ENCODE results near the gene CCDC88A.
"Not testable (repeated sequence)": the region's sequence is repeated elsewhere in the genome, so short reads cannot be mapped to it uniquely, and the experiment has no call there.

The CCDC88A gene

DNA sequence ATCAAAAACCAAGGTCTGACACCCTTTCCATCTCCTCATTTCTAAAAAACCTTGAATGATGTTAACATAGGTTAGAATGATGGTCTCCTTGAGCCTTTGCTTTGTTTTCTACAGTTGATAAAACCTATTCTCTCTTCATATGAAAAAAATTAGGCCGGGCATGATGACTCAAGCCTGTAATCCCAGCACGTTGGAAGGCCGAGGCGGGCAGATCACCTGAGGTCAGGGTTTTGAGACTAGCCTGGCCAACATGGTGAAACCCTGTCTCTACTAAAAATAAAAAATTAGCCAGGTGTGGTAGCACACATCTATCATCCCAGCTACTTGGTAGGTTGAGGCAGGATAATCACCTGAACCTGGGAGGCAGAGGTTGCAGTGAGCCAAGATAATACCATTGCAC lies 49.4 kb downstream of the CCDC88A start:
- no peak for DNase-seq

DNA sequence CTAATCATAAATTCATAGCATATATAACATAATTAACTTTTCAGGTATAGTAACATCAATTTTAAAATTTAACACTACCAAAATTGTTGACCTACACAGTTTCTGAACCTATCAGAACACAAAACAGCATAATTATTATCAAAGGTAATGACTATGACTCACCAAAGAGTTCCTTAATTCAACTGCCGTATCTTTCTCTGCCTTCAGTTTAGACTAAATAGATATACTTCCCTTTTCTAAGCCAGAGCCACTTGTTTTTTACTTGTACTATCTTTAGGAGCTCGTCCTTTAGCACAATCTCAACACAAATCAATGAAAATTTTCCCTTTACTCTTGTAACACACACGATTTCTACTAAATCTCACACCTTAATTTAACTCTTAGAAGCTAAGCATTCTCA lies 54.4 kb downstream of the CCDC88A start:
- no peak for DNase-seq

DNA sequence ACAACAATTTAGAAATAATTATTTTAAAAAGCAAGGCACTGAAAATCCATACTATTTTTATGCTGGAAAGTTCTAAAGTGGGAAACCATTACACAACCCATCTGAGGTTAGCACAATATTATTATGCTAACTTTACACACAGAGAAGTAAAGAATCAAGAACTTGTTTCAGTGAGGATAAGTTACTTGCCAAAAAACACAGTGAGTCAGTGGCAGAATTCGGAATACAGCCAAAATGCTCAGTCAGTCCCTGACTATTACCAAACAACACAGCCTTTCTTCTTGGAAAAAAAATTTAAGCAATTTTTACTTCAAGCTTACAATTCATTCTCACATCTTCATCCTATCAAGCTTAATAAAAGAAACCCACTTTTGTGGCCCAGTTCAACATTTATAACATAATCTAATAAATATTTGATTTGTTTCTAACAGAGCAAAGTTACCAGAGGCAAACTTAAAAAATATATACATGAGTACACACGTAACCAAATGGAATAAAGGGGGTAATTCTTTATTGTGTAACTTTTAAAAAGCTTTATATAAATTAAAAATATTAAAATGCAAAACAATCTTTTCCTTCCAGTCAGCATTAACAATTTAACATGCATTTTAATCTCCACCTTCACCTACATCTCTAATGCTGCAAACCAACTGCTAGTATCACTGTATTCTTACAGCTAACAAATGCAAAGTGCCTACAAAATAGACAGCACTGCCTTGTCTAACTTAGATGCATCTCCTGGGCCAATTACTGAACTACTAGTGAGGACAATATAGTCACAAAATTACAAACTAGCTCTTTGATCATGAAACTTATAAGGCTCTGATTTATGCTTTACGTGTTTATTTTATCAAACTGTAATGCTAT lies 55.2 kb downstream of the CCDC88A start:
- DNase-seq = no peak

DNA sequence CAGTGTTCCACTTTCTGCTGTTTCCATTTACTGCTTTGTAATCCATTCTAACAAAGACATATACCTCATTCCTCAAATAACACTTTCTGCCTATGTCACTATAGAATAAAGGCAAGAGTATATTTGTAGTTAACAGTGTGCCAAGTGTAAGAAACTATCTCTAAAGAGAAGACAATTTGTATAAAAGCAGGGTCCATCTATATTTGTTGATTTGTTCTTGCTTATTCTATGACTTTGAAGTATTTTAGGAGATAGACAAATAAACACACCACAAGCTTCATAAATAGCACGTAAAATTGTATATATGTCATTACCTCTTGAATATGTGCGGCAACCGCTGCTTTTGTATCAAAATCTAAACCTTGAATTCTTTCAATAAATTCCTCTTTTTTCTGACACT lies 56.0 kb downstream of the CCDC88A start:
- DNase-seq = no peak

DNA sequence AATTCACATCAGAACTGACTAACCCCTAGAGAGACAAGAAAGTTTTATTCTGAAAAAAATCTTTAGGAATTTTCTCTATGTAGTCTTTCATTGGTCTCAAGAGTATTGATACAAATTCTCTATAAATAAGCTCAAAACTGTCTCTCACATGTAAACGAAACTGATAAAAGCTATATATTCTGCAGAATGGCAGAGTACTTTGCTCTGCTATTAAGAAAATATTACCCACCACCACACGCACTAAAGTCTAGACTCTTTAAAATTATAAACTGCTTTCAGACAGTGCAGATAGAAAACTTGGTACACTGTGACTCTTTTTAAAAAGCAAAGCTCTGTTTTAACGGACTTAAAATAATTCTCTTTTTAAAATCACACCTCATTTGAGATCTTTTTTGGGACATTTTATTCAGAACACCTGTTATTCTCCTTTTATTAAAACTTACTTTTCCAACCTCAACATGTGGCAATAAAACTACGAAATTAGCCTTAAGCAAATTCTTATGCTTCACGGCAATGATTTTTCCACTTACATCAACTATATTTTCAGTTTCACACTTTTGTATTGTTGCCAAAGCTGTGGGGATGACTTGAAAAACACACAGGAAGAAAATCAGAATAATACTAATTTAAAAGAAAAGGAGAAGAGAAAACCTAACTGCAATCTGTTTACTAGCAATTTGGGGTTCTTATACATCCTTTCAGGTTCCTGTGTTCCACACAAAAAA lies 58.0 kb downstream of the CCDC88A start:
- no peak for DNase-seq

DNA sequence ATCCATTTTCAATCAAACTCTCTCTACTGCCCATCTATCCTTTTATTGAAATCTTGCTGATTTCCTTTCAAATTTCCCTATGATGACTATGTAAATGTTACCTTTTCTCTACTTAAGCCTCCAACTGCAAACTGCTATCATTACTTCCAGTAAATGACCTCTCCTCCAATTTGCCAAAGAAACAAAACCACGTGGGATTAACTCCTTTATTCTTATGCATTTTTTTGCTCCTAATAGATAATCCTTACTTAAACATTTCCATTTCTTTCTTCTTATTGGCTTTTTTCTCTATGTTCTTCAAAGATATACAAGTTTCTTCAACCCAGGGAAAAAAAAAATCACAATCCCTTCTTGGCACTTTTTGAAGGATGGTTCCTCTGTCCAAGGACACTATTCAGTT lies 61.2 kb downstream of the CCDC88A start:
- DNase-seq = no peak

DNA sequence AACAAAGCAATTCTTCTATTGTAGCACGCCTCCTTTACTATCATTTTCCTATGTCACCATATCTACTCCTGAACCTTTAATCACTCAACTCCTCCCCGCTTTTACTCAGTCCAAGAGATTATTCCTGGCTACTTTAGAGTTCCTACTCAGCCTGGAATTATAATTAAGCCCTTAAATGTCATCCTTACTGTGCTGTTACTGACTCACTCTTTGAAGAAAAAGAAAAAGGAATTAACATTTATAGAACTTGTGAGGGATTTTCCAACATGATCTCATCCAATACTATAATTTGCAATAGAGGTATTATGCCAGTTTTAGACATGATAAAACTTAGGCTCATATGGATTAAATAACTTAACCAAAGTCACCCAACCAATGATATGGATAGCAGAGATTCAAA lies 61.7 kb downstream of the CCDC88A start:
- DNase-seq = no peak

DNA sequence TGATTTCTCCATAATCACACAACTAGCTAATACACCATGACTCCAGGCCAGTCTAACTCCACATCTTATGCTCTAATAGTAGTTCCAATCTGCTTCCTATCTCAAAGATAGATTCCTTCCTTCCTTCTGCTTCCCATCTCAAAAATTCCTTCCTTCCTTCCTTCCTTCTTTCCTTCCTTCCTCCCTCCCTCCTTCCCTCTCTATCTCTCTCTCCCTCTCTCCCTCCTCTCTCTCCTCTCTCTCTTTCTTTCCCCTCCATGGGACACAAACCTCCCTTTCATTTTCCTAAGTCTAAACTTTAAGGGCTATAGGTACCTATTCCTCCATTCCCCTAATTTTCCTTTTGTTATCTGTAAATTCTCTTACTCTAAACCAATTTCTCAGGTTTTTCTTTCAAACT lies 62.5 kb downstream of the CCDC88A start:
- DNase-seq = no peak

DNA sequence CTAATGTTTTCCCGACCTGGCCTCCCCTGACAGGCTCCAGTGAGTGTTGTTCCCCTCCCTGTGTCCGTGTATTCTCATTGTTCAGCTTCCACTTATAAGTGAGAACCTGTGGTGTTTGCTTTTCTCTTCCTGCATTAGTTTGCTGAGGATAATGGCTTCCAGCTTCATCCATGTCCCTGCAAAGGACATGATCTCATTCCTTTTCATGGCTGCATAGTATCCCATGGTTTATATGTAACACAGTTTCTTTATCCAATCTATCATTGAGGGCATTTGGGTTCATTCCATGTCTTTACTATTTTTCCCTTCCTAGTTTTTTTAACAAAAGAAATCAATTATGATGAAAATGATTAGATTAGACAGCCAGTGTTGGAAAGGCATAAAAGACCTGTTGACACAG lies 63.5 kb downstream of the CCDC88A start:
- DNase-seq = not testable (repeated sequence)

DNA sequence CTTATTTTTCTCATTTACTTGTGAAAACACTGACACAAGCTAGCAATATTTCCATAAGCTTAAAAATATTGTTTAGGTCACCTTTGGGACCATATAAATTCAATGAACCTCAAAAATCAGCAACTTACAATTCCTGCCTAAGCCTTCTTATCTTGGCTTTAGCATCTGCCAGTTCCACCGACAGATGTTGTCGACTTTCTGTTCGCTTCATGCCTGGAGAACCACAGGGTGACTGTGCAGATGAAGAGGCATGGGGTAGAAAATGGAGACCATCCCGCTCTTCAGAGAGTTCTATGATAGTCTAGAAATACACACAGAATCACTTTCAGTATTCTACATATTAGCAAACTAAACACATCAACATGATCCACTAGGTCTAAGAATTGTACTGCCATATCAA lies 64.2 kb downstream of the CCDC88A start:
- DNase-seq = no peak

DNA sequence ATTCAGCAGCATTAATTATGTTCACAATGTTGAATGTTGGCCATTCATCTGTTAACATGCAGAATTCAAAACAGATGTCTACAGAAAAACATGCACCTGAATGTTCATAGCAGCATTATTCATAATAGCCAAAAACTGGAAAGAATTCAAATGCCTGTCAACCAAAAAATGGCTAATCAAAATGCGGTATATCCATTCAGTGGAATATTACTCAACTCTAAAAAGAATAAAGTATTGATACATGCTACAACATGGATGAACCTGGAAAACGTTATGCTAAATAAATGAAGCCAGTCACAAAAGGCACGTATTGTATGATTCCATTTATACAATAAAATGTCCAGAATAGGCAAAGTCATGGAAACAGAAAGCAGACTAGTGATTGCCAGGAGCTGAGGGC lies 68.0 kb downstream of the CCDC88A start:
- DNase-seq = no peak

DNA sequence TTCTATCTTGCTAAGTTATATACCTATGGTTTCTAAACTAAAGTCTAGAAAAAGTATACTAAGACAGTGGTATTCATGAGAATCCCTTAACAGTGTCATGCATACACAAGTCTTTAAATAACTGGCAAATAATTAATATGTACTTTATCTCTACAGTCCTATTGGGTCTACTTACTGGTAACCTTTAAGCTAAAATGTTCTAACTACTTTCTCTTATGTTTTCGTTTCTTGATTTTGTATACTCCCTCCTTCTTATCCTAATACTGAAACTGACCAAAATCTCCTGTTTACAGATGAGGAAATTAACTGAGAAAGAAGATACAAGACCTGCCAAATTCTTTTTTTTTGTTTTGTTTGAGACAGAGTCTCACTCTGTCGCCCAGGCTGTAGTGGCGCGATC lies 74.6 kb downstream of the CCDC88A start:
- no peak for DNase-seq

DNA sequence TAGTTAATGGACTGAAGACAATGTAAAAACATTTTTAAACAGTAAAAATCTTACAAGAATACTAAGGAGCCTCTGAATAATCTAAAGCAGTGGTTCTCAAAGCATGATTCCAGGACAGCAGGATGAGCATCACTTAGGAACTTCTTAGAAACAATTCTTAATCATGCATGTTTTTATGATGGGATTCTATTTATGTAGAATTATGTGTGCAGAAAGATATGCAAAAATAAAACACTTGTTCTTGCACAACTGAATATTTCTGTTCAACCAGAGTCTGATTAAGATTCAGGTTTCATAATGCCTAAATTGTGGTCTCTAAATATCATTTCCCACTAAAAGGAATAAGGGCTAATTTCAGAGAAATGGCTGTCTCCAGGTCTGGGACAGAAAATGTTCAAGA lies 81.4 kb downstream of the CCDC88A start:
- no peak for DNase-seq

DNA sequence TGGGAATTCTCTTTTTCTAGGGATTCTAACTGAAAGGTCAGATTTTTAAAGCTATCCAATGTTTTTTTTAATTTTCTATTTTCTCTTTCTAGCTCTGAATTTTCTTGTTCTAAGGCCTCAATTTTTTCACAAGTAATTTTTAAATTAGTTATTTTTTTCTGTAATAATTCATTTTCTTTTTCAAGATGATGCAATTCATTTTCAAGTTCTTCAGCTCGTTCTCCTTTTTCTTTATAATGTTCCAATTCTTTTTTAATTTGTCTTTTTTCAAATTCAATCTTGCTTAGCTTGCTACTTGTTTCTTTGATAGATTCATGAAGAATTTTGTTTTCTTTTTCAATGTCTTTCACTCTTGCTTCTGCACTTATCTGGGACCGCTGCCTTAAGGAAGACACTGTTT lies 84.9 kb downstream of the CCDC88A start:
- no peak for DNase-seq

DNA sequence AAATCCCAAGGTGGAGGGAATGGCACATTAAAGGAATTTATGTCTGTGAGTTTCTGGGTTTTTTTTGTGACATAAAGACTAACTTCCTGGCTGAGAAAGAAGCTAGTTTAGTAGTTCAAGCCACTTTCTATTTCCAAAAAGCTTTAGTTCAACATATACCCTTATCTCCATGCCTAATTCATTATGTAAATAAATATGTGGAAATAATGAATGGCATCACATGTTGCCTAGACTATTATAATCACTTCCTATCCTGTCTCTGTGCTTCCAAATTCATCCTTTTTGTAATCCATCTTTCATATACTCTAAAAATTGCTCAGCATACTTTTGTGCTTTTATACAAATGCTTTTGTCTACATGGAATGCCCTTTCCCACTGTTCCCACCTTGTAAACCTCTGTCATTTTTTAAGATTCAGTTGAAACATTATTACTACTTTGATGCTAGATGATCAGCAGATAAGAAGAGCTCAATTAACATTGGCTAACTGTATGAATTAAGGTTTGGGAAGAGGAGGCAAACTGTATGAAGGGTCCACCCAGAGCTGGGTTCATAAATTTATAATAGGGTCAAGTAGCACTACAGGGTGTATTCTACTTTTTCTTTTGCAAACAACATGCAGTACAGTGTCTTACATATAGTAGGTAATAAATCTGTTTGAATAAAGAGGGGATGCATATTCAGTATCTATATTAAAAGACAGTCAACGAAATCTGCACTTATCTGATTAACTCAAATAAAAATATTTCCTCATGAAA lies 88.9 kb downstream of the CCDC88A start:
- DNase-seq = no peak

DNA sequence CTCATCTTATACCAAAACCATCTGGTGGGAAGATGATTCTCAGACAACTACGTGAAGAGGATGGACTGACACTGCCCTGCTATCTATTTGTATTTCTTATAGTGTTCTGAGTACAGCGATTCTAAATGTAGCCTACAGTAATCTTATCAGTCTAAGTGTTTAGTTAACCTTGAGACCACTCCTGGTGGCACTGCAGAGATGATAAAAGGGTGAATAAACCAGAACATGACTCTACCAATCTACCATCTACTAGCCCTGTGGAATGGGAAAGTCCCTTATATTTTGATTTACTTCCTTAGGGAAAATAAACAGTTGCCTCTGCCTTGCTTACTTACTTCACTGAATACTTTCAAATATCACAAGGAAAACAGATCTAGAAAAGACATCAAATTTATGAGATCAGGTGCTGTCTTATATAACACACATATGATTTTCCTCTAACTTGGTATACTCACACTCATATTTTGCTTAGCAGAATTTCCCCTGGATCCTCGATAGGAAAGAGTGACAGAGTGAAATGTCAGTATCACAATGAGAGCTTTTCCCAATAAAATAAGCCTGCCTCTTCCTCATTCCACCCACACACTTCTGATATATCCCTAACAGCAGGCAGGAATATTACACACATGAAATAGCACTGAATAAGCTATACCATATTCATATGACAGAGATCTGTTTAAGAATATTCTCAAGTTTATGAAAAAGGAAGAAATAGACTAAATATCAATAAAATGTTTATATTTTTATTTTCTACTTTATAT lies 92.0 kb downstream of the CCDC88A start:
- DNase-seq = no peak

DNA sequence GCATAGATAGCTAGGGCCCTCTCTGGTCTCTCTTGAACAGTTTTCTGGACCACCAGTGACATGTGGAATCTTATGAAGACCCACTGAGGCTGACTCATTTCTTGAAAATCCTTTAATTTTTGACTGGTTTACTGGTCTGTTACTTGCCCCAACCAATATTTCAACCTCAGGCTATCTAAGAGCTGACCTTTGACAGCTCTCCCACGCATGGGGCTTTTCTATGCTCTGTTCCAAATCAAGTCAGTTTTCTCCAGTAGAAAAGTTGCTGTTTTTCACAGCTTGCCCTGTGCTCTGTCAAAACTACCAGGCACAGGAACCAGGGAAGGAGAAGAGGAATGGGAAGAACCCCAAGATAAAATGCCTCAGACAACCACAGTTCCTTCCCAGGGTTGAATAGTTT lies 104.7 kb downstream of the CCDC88A start:
- DNase-seq = no peak

DNA sequence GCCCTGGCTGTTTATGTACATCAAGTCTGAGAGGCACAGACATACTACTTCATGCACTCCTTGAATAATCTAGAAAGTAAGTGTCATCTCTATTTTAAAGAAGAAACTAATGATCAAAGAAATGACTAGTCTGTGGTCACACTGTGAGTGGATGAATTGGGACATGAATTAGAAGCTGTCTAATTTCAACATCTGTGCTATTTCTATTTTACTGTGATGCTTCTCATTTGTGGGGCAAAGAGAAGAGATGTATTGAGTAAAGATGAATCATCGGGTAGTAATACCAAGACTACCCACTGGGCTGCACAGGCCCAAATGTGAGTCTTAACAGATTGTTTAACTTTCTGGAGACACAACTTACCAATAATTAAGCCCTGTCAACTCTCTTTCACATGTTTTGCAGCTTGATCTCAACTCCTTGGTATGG lies 108.2 kb downstream of the CCDC88A start:
- no peak for DNase-seq

DNA sequence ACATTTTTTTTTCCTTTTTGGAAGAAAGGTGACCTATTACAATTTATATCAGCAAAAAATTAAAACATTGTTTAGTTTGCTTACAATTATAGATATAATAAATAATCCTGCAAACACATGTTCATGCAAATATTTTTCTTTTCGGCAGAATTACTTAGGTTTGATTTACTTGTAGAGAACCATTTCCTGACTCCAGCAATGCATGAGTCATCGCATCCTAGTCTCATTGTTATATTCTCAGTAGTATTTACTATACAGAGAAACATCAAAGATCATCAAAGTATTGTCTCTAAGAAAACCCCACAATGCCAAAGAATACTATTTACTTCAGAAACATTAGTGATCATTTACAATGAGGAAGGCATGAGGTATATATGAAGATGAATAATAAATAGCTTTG lies 110.2 kb downstream of the CCDC88A start:
- no peak for DNase-seq

DNA sequence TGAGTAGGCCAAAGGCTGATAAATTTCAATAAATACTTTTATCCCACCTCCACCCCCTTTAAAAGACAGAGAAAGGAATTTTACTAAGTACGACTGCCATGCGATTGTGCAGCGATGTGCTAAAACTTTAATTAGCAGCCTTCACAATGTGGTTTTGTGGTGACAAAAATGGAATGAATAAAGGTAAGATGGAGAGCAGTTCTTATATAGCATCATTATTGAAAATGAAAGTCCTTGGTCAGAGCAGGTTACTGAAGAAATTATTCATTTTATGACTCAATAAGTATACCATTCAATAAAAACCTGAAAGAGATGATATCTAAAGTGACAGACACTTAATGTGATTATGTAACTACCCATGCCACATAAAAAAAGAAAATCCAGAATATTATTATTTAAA lies 117.4 kb downstream of the CCDC88A start:
- DNase-seq = no peak

DNA sequence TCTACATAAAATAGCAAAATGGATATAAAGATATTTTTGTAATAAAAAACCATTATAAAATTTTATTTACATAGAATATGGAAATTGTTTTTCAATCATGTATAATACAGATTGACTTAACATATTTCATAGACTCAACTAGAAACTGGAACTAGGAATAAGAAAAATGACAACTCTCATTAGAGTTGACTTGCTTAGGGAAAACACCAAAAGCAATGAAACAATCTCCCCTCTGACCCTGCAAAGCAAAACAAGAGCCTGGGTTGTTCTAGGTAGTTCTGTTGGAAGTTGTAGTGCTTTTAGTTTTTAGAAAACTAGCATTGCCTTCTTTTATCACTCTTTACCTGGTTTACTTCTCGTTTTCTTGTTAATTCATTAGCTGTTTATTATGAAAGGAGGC lies 118.4 kb downstream of the CCDC88A start:
- DNase-seq = no peak

DNA sequence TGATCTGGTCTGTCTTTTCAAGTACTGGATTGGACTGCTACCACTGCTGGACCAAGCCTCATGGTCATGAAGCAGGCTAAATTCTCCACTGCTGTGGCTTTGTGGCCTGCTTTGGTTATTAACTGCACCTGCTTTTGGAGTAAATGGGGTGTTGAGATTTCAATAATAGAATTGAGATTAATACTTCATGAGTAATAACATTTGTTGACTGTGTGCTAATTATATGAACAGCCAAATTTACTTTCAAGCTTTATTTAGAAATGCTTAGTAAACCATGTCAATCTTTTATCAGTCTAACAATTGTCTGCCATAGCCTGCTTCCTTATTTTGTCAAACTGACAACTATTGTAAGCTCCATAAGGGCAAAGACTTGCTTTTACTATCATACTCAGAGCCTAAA lies 123.3 kb downstream of the CCDC88A start:
- DNase-seq = no peak

DNA sequence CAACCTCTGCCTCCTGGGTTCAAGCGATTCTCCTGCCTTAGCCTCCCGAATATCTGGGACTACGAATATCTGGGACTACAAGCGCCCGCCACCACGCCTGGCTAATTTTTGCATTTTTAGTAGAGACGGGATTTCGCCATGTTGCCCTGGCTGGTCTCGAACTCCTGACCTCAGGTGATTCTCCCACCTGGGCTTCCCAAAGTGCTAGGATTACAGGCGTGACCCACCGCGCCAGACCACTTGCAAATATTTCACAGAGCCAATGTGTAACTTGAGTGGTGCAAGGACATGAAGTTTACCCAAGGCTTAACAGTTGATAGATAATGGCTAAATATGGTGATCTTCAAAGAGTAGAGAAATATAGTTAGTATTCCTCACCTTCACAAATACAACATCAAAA lies 136.6 kb downstream of the CCDC88A start:
- no peak for DNase-seq

Data from activated CD4-positive, alpha-beta T cell treated with anti-CD3 and anti-CD28 coated beads for 1 hour (primary cell).